Stimulated activated CD4-positive, alpha-beta T cell treated with anti-CD3 and anti-CD28 coated beads, TNF-alpha, amount 100 ng/mL, for 1 hour (primary cell): ENCODE data around the gene ATP2A2.
"Not testable (repeated sequence)": the region's sequence is repeated elsewhere in the genome, so short reads cannot be mapped to it uniquely, and the experiment has no call there.

ENCODE experiments used
- DNase-seq, 3 donors: peaks; one replicate each; pipeline ENCODE4 v3.0.0-alpha.2; 2020; ENCODE audit warnings: low read depth in 3 of 3, low spot score in 1 of 3

The ATP2A2 gene

GRCh38 chr12:110365489-110366320 lies 84.7 kb downstream of the ATP2A2 start:
- no peak for DNase-seq

GRCh38 chr12:110366321-110367142 lies 85.5 kb downstream of the ATP2A2 start:
- no peak for DNase-seq

GRCh38 chr12:110367181-110367864 lies 86.3 kb downstream of the ATP2A2 start:
- no peak for DNase-seq

GRCh38 chr12:110369992-110370391 lies 88.9 kb downstream of the ATP2A2 start:
- no peak for DNase-seq

- no peak for DNase-seq
Measured at GRCh38 chr12:110370732-110371231, 89.7 kb downstream of the ATP2A2 start.

- no peak for DNase-seq
Measured at GRCh38 chr12:110371408-110372055, 90.5 kb downstream of the ATP2A2 start.

GRCh38 chr12:110372056-110372425 lies 91.0 kb downstream of the ATP2A2 start:
- DNase-seq = no peak

GRCh38 chr12:110373025-110373424 lies 92.0 kb downstream of the ATP2A2 start:
- no peak for DNase-seq

GRCh38 chr12:110373425-110373824 lies 92.4 kb downstream of the ATP2A2 start:
- DNase-seq = no peak

GRCh38 chr12:110373962-110374611 lies 93.0 kb downstream of the ATP2A2 start:
- DNase-seq = no peak

GRCh38 chr12:110378131-110378790 lies 97.2 kb downstream of the ATP2A2 start:
- DNase-seq = not testable (repeated sequence)

- no peak for DNase-seq
Measured at GRCh38 chr12:110379197-110379596, 98.2 kb downstream of the ATP2A2 start.

- DNase-seq = no peak
Measured at GRCh38 chr12:110379631-110380030, 98.6 kb downstream of the ATP2A2 start.

- DNase-seq = no peak
Measured at GRCh38 chr12:110382683-110383082, 101.6 kb downstream of the ATP2A2 start.
